ENCODE results near the gene SMYD2.

DNA sequence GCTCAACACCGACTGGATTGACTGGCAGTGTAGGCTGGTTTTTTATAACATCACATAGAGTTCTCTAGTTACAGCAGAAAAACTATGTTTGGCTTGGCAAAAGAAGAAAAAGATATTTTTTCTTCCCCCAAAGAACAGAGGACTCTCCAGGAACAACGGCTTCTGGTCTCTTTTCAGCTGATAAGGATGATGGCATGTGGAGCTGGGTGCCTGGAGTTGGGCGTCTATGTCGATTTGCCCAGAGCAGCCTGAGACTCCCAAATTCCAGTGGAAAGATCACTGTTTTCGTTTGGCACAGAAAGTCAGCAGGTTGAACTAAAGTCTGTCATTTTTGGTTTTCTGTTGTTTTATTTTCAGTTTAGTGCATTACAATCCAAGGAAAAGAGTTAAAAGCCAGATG is 91.1 kb downstream of the SMYD2 start:
- TF ChIP-seq EP300 (IDR thresholded peaks at IDR 0.05), result no peak
- TF ChIP-seq, protein P1, sequence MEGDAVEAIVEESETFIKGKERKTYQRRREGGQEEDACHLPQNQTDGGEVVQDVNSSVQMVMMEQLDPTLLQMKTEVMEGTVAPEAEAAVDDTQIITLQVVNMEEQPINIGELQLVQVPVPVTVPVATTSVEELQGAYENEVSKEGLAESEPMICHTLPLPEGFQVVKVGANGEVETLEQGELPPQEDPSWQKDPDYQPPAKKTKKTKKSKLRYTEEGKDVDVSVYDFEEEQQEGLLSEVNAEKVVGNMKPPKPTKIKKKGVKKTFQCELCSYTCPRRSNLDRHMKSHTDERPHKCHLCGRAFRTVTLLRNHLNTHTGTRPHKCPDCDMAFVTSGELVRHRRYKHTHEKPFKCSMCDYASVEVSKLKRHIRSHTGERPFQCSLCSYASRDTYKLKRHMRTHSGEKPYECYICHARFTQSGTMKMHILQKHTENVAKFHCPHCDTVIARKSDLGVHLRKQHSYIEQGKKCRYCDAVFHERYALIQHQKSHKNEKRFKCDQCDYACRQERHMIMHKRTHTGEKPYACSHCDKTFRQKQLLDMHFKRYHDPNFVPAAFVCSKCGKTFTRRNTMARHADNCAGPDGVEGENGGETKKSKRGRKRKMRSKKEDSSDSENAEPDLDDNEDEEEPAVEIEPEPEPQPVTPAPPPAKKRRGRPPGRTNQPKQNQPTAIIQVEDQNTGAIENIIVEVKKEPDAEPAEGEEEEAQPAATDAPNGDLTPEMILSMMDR (IDR thresholded peaks at IDR 0.05), result no peak
- TF ChIP-seq POLR2A (IDR thresholded peaks at IDR 0.05), result no peak
